GM21529 (cell line): ENCODE measurements around the gene LAGE3.
"Not testable (repeated sequence)": the region's sequence is repeated elsewhere in the genome, so short reads cannot be mapped to it uniquely, and the experiment has no call there.

Experiments used
- ATAC-seq: cut with Tn5 transposase; IDR thresholded peaks from one replicate; pipeline ENCODE4 v1.9.1; 2021; ENCODE audit not compliant: unreplicated experiment

Gene LAGE3

GRCh38 chrX:154502098-154502497 lies 23.0 kb upstream of the LAGE3 start:
- ATAC-seq, result no peak

GRCh38 chrX:154501423-154501822 lies 22.3 kb upstream of the LAGE3 start:
- not testable (repeated sequence) for ATAC-seq

- not testable (repeated sequence) for ATAC-seq
Observed at GRCh38 chrX:154496591-154497137, 17.6 kb upstream of the LAGE3 start.

GRCh38 chrX:154495472-154495922 lies 16.4 kb upstream of the LAGE3 start:
- no peak for ATAC-seq

- ATAC-seq, result no peak
Observed at GRCh38 chrX:154494715-154495114, 15.6 kb upstream of the LAGE3 start.

- ATAC-seq, result peak; percentile 81
Observed at GRCh38 chrX:154490414-154491083, 11.5 kb upstream of the LAGE3 start, which contains the start of gene SLC10A3. SLC10A3 (minus strand) TSS chrX:154490629; CDS start chrX:154488940, 1,689 bp downstream.

GRCh38 chrX:154490021-154490413 lies 10.9 kb upstream of the LAGE3 start:
- peak; percentile 20 for ATAC-seq

GRCh38 chrX:154489182-154489581 lies 10.1 kb upstream of the LAGE3 start:
- no peak for ATAC-seq

- no peak for ATAC-seq
Observed at GRCh38 chrX:154488336-154489075, 9.4 kb upstream of the LAGE3 start.

GRCh38 chrX:154487518-154488290 lies 8.6 kb upstream of the LAGE3 start:
- no peak for ATAC-seq

- peak; percentile 24 for ATAC-seq
Observed at GRCh38 chrX:154486396-154487207, 7.5 kb upstream of the LAGE3 start, which contains the start of gene UBL4A. UBL4A (minus strand) TSS chrX:154486615; CDS start chrX:154486584, 31 bp downstream.

GRCh38 chrX:154486052-154486395 lies 6.9 kb upstream of the LAGE3 start:
- no peak for ATAC-seq

GRCh38 chrX:154485150-154486051 lies 6.3 kb upstream of the LAGE3 start:
- ATAC-seq, result no peak

GRCh38 chrX:154484255-154485149 lies 5.4 kb upstream of the LAGE3 start:
- no peak for ATAC-seq

- ATAC-seq, result no peak
Observed at GRCh38 chrX:154483325-154483724, 4.2 kb upstream of the LAGE3 start.

- no peak for ATAC-seq
Observed at GRCh38 chrX:154482786-154483185, 3.7 kb upstream of the LAGE3 start.

- ATAC-seq, result no peak
Observed at GRCh38 chrX:154481911-154482601, 3.0 kb upstream of the LAGE3 start.

- ATAC-seq, result no peak
Observed at GRCh38 chrX:154481195-154481594, 2.1 kb upstream of the LAGE3 start.
